Left hindlimb (tissue), 1 donor: ENCODE measurements around the gene TGFBRAP1.
"Not testable (repeated sequence)": the region's sequence is repeated elsewhere in the genome, so short reads cannot be mapped to it uniquely, and the experiment has no call there.

Source experiments
- DNase-seq: peaks from one replicate; pipeline ENCODE4 v3.0.0-alpha.2; 2018

TGFBRAP1 gene

GRCh38 chr2:105344704-105345345, 15.3 kb upstream of the TGFBRAP1 start:
- DNase-seq, result no peak

GRCh38 chr2:105339414-105339813, 9.9 kb upstream of the TGFBRAP1 start:
- DNase-seq, result no peak

GRCh38 chr2:105338020-105338385, 8.5 kb upstream of the TGFBRAP1 start:
- no peak for DNase-seq

- peak; percentile 93 for DNase-seq
Measured at GRCh38 chr2:105337122-105338019, 7.8 kb upstream of the TGFBRAP1 start, which contains the start of gene C2orf49. Gene C2orf49, plus strand, starts transcription at chr2:105337540. Its CDS starts 48 bp downstream, at chr2:105337588.

GRCh38 chr2:105336786-105337121, 7.2 kb upstream of the TGFBRAP1 start:
- no peak for DNase-seq

- DNase-seq, result no peak
Measured at GRCh38 chr2:105335469-105335868, 5.9 kb upstream of the TGFBRAP1 start.

GRCh38 chr2:105334211-105334610, 4.7 kb upstream of the TGFBRAP1 start:
- no peak for DNase-seq

GRCh38 chr2:105330681-105331375, 1.3 kb upstream of the TGFBRAP1 start:
- DNase-seq, result no peak

GRCh38 chr2:105329197-105329554, 359 bp downstream of the TGFBRAP1 start:
- DNase-seq, result no peak

GRCh38 chr2:105328281-105329196, 996 bp downstream of the TGFBRAP1 start:
- DNase-seq, result peak; percentile 40

GRCh38 chr2:105327690-105328089, 1.8 kb downstream of the TGFBRAP1 start:
- no peak for DNase-seq

- DNase-seq, result not testable (repeated sequence)
Measured at GRCh38 chr2:105327271-105327670, 2.3 kb downstream of the TGFBRAP1 start.

GRCh38 chr2:105325389-105325963, 4.1 kb downstream of the TGFBRAP1 start:
- no peak for DNase-seq

- no peak for DNase-seq
Measured at GRCh38 chr2:105324732-105325131, 4.8 kb downstream of the TGFBRAP1 start.

GRCh38 chr2:105324101-105324500, 5.4 kb downstream of the TGFBRAP1 start:
- DNase-seq, result no peak

GRCh38 chr2:105323111-105323510, 6.4 kb downstream of the TGFBRAP1 start:
- DNase-seq, result no peak

- no peak for DNase-seq
Measured at GRCh38 chr2:105321875-105322646, 7.5 kb downstream of the TGFBRAP1 start.

GRCh38 chr2:105320651-105321215, 8.8 kb downstream of the TGFBRAP1 start:
- no peak for DNase-seq

- no peak for DNase-seq
Measured at GRCh38 chr2:105317937-105318336, 11.6 kb downstream of the TGFBRAP1 start.

GRCh38 chr2:105315314-105315713, 14.2 kb downstream of the TGFBRAP1 start:
- no peak for DNase-seq

- DNase-seq, result no peak
Measured at GRCh38 chr2:105313877-105314276, 15.7 kb downstream of the TGFBRAP1 start.
